Thyroid gland (tissue), 4 donors: Measurements from ENCODE around the gene LIN52. TPM values are rescaled to one million over a fixed set of nuclear protein-coding genes. Genes with fewer than 3 reads are reported as not detected.

Experiments used
- DNase-seq, 2 donors: peaks; one replicate each; pipeline ENCODE4 v3.0.0-alpha.2; 2019
- H3K27ac ChIP-seq, 3 donors: fragments of 200-600 bp; sonication (generic); 1 replicate in 2 of 3; 2 replicates in 1 of 3; pipeline ENCODE4 v1.5.1; 2016 to 2019; ENCODE audit warnings: mild to moderate bottlenecking in 1 of 3, moderate library complexity in 1 of 3
- H3K27me3 ChIP-seq: fragments of 200-600 bp; sonication (generic); one replicate; pipeline ENCODE4 v1.5.1; 2019
- H3K36me3 ChIP-seq, 2 donors: fragments of 200-600 bp; sonication (generic); one replicate each; pipeline ENCODE4 v1.5.1; 2016 to 2019
- H3K4me1 ChIP-seq, 2 donors: fragments of 200-600 bp; sonication (generic); one replicate each; pipeline ENCODE4 v1.5.1; 2017 to 2019
- H3K4me3 ChIP-seq, 3 donors: fragments of 200-600 bp; sonication (generic); replicated peaks in 1 of 3; 1 replicate in 2 of 3; 2 replicates in 1 of 3; pipeline ENCODE4 v1.5.1; 2016; ENCODE audit warnings: mild to moderate bottlenecking in 1 of 3
- H3K9me3 ChIP-seq: fragments of 200-600 bp; sonication (generic); one replicate; pipeline ENCODE4 v1.5.1; 2017
- POLR2A ChIP-seq, 2 donors: fragments of 450-650 bp; IDR thresholded peaks; one replicate each; pipeline ENCODE4 v1.6.1; 2017; ENCODE audit warnings: antibody characterized with exemption in 2 of 2, mild to moderate bottlenecking in 2 of 2, moderate library complexity in 1 of 2
- WGBS, 2 donors: methylation state at CpG; one replicate each; pipeline ENCODE4 v1.1.5; 2017; 5-methylcytosine and 5-hydroxymethylcytosine counted together
- intact Hi-C: fragments of 100-400 bp; cut with DNase I; formaldehyde crosslinking; loops from one replicate; pipeline ENCODE4 v1.15.1; 2023
- total RNA-seq, 4 donors: library from RNA; depleted of rRNA; stranded (reverse); fragments of >200 nt; gene quantifications; one replicate each; pipeline ENCODE4 v1.2.3, GENCODE V29; 2016
- TF ChIP-seq, protein P1 (sequence below), 6 experiments: fragments of 200-600 bp in 3 of 6; fragments of 450-650 bp in 3 of 6; sonication (generic) in 3 of 6; IDR thresholded peaks; one replicate each; pipeline ENCODE4 v1.5.1; 2016 to 2019; ENCODE audit warnings: antibody characterized with exemption in 6 of 6, mild to moderate bottlenecking in 2 of 6, inconsistent platforms in 1 of 6, moderate library complexity in 1 of 6

LIN52 gene
- total RNA-seq, 4 donors from 2014 or later, result 5.8 to 12.7 (median 8.1) TPM

DNA sequence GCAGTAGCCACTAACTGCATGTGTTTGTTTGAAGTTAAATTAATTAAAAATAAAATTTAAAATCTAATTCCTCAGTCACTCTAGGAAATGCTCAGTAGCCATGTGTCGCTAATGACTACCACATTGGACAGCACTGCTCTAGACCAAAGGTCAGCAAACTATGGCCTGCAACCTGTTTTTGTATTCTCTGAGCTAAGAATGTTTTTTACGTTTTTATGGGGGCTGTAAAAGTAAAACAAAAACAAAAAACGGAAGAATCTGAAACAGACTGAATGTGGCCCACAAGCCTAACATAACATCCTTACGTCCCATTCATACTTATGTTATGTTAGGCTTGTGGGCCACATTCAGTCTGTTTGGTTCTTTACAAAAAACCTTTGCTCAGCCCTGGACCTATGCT is 57.8 kb downstream of the LIN52 start:
- WGBS, 2 donors, result 88 to 92% methylated on average over 4 of the region's 4 CpGs
- TF ChIP-seq POLR2A (IDR thresholded peaks at IDR 0.05), result no peak
- TF ChIP-seq, protein P1, sequence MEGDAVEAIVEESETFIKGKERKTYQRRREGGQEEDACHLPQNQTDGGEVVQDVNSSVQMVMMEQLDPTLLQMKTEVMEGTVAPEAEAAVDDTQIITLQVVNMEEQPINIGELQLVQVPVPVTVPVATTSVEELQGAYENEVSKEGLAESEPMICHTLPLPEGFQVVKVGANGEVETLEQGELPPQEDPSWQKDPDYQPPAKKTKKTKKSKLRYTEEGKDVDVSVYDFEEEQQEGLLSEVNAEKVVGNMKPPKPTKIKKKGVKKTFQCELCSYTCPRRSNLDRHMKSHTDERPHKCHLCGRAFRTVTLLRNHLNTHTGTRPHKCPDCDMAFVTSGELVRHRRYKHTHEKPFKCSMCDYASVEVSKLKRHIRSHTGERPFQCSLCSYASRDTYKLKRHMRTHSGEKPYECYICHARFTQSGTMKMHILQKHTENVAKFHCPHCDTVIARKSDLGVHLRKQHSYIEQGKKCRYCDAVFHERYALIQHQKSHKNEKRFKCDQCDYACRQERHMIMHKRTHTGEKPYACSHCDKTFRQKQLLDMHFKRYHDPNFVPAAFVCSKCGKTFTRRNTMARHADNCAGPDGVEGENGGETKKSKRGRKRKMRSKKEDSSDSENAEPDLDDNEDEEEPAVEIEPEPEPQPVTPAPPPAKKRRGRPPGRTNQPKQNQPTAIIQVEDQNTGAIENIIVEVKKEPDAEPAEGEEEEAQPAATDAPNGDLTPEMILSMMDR (IDR thresholded peaks at IDR 0.05), result no peak
- H3K36me3 ChIP-seq, result no peaks in the 10 kb centered on the region

DNA sequence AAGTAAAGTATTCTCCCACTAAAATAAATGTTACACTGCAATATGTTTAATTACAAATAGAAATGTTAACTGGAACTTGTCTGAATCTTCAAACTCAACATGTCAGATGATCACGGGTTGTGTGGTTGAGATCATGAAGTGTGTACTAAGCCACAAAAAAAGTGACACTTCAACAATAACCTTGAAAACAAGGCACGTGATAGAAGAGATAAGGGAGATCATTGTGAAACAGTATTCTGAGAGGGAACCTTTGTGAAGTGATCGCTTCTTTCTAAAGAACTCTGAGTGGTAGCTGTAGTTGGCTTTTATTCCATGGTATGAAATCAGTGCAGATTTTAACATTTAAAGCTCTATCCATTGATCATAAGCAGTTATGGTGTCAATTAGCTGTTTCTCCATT is 60.0 kb downstream of the LIN52 start:
- DNase-seq, result no peak
- no peaks in the 10 kb centered on the region for H3K9me3 ChIP-seq
- H3K36me3 ChIP-seq, result no peaks in the 10 kb centered on the region
- no peaks in the 10 kb centered on the region for H3K27me3 ChIP-seq
- peaks cover 19 to 25% of the 10 kb centered on the region in 2 donors for H3K4me1 ChIP-seq
- no peak overlapping the region for H3K27ac ChIP-seq
- no peak overlapping the region for H3K4me3 ChIP-seq
- intact Hi-C loops, result no loop called here
- TF ChIP-seq, protein P1 (IDR thresholded peaks at IDR 0.05), result no peak
- no peak for TF ChIP-seq POLR2A (IDR thresholded peaks at IDR 0.05)
- 88 to 95% methylated on average over 3 of the region's 3 CpGs for WGBS, 2 donors

More for the DNA sequence above, 57.8 kb downstream of the LIN52 start:
- H3K27me3 ChIP-seq, result no peaks in the 10 kb centered on the region
- peaks cover 19 to 26% of the 10 kb centered on the region in 2 donors for H3K4me1 ChIP-seq
- no peak overlapping the region for H3K27ac ChIP-seq
- H3K4me3 ChIP-seq, result no peak overlapping the region
- no peak for DNase-seq
- H3K9me3 ChIP-seq, result no peaks in the 10 kb centered on the region
- intact Hi-C loops, result no loop called here

DNA sequence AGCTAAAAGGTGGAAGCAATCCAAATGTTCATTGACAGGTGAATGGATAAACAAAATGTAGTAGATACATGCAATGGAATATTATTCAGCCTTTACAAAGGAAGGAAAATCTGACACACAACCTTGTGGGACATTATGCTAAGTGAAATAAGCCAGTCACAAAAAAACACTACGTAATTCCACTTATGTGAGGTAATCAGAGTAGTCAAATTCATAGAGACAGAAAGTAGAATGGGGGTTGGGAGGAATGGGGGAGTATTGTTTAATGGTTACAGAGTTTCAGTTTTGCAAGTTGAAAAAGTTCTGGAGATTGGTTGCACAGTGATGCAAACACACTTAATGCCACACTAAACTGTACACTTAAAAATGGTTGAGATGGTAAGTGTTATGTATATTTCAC is 62.8 kb downstream of the LIN52 start:
- intact Hi-C loops, result no loop called here
- H3K27me3 ChIP-seq, result no peaks in the 10 kb centered on the region
- no peak for TF ChIP-seq POLR2A (IDR thresholded peaks at IDR 0.05)
- no peak for DNase-seq
- 94 to 96% methylated on average over 1 of the region's 1 CpG for WGBS, 2 donors
- no peaks in the 10 kb centered on the region for H3K4me1 ChIP-seq
- H3K36me3 ChIP-seq, result no peaks in the 10 kb centered on the region
- no peak overlapping the region for H3K4me3 ChIP-seq
- H3K27ac ChIP-seq, result no peak overlapping the region
- H3K9me3 ChIP-seq, result no peaks in the 10 kb centered on the region

DNA sequence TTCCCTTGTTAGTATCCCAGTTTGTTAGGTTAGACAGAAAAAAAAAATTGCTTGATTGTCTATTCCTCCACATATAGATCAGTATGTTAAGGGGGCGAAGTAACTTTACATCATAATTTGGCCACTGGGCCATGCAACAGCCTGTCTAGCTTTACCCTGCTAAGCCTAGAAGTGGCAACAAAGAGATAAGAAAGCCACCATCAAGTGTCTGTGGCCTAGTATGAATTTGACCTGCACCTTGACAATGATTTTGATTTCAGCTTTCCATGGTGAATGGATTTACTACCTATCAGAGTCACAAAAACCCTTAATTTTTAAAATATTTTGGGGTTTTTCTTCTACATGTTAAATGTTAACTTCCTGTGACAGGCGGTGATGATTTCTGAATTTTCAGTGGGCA is 63.9 kb downstream of the LIN52 start:
- intact Hi-C loops, result no loop called here
- Histone ChIP-seq H3K36me3 (no peaks in the 10 kb centered on the region), H3K9me3 (no peaks in the 10 kb centered on the region), H3K27ac (no peak overlapping the region), H3K4me1 (no peaks in the 10 kb centered on the region), H3K4me3 (no peak overlapping the region), H3K27me3 (no peaks in the 10 kb centered on the region)
- DNase-seq, result no peak
- no peak for TF ChIP-seq POLR2A (IDR thresholded peaks at IDR 0.05)
- TF ChIP-seq, protein P1 (IDR thresholded peaks at IDR 0.05), result no peak
- 96 to 98% methylated on average over 2 of the region's 2 CpGs for WGBS, 2 donors

DNA sequence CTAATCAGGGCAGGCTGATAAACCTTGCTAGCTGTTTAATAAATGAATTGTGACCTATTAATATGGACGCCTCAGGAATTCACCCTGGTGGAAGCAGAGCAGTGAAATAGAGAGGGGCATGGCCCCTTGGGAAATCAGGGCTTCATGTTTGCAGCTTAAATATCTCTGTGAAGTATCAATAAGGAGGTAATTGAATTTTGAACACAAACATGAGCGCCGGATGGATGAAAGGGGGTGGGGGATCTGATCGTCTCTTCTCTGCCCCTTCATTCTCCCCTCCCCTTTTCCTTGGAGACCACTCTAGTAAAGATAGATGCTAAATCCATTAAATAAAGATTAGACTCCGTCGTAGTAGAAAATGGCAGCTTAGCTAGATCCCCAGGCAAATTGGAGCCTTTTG is 70.5 kb downstream of the LIN52 start:
- DNase-seq, result no peak
- no peaks in the 10 kb centered on the region for H3K27me3 ChIP-seq
- TF ChIP-seq, protein P1 (IDR thresholded peaks at IDR 0.05), result no peak
- no peak for TF ChIP-seq POLR2A (IDR thresholded peaks at IDR 0.05)
- H3K4me1 ChIP-seq, result no peaks in the 10 kb centered on the region
- intact Hi-C loops, result no loop called here
- no peak overlapping the region for H3K4me3 ChIP-seq
- 73 to 78% methylated on average over 6 of the region's 6 CpGs for WGBS, 2 donors
- no peak overlapping the region for H3K27ac ChIP-seq
- no peaks in the 10 kb centered on the region for H3K36me3 ChIP-seq
- no peaks in the 10 kb centered on the region for H3K9me3 ChIP-seq

DNA sequence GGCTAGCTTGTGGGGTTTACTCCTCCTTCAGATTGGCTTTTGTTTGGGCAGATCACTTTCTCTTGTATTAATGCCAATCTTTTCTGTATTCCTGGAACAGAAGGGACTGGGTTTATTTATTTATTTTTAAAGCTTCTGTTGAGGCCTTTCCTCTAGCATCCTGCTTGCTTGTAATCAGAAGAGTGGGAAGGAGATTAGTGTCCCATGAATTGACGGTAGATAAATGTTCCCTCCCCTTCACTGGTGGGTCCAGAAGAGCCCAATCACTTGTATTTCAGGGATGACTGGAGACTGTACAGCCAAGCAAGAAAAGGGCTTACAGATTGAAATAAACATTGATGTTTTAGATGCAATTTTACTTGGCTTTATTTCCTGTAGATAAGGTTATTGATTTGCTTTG is 71.0 kb downstream of the LIN52 start:
- 21 to 31% methylated on average over 1 of the region's 1 CpG for WGBS, 2 donors
- DNase-seq, result no peak
- Histone ChIP-seq H3K9me3 (no peaks in the 10 kb centered on the region), H3K4me1 (no peaks in the 10 kb centered on the region), H3K27me3 (no peaks in the 10 kb centered on the region), H3K27ac (no peak overlapping the region), H3K36me3 (no peaks in the 10 kb centered on the region), H3K4me3 (no peak overlapping the region)
- intact Hi-C loops, result no loop called here
- no peak for TF ChIP-seq POLR2A (IDR thresholded peaks at IDR 0.05)
- TF ChIP-seq, protein P1 (IDR thresholded peaks at IDR 0.05), result no peak
